HG02588 (cell line): Measurements from ENCODE around the gene CACNA2D3.

Source experiments
- ATAC-seq: cut with Tn5 transposase; IDR thresholded peaks from one replicate; pipeline ENCODE4 v1.9.1; 2021; ENCODE audit warnings: mild to moderate bottlenecking, moderate library complexity; ENCODE audit not compliant: unreplicated experiment

The CACNA2D3 gene

GRCh38 chr3:55012091-55012490 is 889.7 kb downstream of the CACNA2D3 start:
- ATAC-seq = no peak

DNA sequence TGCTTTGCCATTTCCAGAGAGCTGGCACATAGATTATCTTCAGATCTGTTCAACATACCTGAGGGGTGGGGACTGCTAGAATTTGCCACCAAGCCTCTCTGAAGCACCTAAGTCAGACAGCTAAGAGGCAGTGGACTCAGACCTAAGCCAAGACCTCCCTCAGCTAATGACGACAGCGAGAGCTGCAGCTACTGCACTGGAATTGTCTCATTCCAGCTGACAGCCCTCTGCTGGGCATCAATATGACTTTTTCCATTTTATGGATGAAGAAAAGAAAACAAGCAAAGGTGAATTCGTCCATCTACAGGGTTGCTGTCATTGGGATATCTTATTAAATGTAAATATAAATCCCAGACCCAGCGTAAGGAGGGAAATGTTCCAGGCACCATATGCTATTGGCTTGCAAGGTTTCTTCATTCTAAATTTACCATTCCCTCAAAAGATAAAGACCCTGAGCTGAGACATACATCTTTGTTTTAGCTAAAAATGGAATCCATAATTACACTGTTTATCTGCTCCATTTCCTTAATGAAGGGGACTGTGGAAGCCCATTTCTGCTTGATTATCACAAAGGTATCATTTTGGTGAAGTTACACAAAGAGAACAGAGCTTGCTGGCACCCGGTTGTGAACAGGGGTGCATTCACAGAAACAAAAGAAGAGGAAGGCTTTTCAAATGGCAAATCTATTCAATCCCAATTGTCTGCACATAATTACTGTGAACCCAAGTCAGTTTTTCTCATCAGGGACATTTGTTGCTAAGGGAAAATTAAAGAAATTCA is 891.0 kb downstream of the CACNA2D3 start:
- ATAC-seq = no peak

- no peak for ATAC-seq
These were observed 891.7 kb downstream of the CACNA2D3 start for GRCh38 chr3:55014081-55014480.

DNA sequence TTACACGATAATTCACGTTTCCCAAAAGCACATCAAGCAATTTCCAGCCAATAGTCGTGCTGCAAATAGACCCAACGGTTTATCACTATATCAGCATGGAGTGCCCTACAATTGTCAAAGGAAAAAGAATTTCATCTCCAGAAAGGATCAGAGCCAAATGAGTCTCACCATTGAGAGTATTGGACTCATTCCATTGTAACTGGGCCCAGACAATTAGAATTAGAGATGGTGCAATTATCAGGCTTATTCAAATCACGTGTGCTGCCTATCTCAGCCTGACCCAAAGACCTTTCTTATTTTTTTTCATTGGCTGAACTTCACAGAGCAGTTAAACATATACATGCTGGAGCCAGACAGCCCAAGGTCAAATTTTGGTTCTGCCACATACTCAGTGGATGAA is 892.6 kb downstream of the CACNA2D3 start:
- ATAC-seq = no peak

- ATAC-seq = no peak
These were observed 895.5 kb downstream of the CACNA2D3 start for GRCh38 chr3:55017876-55018275.

DNA sequence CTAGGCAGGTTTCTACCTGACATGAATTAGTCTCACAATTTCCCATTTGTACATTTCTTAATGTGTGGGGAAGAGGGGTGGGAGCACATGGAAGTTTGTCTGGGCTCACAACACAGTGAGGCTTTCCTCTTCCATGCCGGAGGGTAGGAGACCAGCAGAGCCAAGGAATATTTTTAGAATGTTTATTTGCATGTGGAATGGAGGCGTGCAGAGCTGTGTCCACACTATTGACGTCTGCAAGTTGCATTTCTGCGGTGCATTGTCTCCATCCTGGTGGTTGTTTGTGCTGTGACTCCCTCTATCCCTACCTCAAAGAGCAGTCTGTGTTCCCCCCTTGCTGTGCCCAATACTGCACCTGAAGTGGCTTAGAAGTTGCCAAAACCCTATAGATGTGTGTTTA is 908.6 kb downstream of the CACNA2D3 start:
- ATAC-seq = no peak

- ATAC-seq = no peak
These were observed 914.7 kb downstream of the CACNA2D3 start for GRCh38 chr3:55036883-55037577.

DNA sequence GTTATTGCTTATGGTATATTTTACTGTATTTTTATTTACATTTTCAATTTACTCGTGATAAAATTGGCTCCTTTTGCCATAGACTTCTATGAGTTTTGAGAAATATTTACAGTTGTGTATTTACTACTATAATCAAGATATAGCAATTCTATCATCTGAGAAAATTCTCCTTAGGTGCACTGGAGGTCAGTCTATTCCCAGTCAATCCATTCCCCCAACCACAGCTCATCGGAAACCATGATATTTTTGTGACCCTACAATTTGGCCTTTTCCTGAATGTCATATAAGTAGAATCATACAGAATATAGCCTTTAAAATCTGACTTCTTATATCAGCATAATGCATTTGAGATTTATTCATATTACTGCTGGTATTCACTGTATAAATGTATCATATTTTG is 920.2 kb downstream of the CACNA2D3 start:
- no peak for ATAC-seq

DNA sequence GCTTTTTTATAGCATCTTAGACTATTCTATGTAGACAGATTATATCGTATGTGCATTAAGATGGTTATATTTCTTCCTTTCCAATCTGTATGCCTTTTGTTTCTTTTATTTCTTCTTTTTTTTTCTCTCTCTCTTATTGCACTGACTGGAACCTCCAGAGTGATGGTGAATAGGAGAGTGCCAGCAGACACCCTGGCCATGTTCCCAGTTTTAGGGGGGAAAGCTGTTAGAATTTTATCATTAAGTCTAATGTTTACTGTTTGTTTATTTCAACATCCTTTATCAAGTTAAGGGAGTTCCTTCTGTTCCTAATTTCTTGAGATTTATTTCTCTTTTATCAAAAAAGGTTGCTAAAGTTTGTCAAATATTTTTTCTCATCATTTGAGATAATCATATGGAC is 922.1 kb downstream of the CACNA2D3 start:
- ATAC-seq = no peak

- ATAC-seq = no peak
These were observed 936.8 kb downstream of the CACNA2D3 start for GRCh38 chr3:55059027-55059629.

DNA sequence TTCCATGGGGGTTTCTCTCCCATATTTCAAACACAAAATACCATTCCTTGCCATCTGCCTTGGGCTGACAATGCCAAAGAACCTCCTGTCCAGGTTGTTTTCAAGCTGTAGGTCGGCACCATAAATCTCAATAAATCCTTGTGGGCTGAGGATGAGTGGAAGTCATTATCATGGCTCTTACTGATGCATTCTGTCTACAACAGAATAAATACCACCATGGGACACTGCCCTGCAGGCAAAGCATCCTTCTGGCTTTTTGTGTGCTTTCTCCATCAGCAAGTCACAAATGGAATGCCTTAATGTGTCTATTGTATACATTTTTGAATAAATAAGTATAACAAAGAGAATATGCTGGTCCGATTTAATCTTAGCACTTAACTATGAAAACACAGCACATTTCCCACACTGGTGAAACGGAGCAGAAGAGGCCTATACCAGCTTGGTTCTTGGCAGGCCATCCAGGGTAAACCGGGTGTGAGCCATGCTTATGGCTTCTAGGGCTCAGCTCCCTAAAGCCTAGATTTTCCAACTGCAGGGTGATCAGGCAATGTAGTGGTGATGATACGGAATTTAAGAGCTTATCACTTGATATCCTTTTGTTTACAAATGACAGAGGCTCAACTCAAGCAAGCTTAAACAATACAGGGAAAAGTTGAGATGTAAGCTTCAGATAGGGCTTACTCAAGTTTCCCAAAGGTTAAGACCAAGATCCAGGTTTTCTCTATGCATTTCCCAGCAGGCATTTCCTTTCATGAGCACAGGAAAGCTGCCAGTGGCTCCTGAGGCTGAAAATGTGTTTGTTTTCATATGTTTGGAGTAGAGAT is 938.8 kb downstream of the CACNA2D3 start:
- ATAC-seq = no peak

GRCh38 chr3:55061720-55062034 is 939.3 kb downstream of the CACNA2D3 start:
- ATAC-seq = no peak

DNA sequence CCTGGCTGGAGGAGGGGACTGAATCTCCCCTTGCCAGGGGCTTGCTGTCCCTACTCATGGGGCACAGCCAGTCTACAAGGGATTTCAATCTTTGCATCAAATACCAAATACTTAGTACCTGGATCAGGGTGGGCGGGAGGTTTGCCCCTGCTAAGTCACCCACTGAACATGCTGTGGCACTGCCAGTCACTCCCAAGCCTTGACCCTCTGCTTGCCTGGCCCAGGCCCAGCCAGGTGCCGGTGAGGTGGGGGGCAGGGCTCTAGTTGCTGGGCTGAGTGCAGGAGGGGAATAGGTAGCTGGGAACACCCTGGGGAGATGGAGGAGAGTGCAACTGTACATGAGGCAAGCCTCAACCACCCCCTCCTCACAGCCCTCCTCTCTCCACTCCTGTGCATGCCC is 941.8 kb downstream of the CACNA2D3 start:
- ATAC-seq = no peak

DNA sequence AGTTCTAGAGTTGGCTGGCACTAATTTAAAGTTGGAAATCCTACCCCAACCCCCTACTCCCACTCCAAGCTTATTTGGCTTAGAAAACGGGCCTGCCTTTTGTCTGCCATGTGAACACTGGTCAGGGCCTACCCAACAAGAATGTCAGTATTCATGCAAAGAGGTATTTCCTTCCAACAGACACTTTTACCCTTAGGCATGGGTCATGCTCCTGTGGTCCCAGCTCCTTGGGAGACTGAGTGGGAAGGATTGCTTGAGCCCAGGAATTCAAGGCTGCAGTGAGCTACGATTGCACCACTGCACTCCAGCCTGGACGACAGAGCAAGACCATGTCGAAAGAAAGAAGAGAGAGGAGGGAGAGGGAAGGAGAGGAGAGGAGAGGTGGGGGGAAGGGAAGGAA is 943.0 kb downstream of the CACNA2D3 start:
- no peak for ATAC-seq

- no peak for ATAC-seq
These were observed 944.2 kb downstream of the CACNA2D3 start for GRCh38 chr3:55066551-55067047.

- no peak for ATAC-seq
These were observed 947.6 kb downstream of the CACNA2D3 start for GRCh38 chr3:55069950-55070349.

GRCh38 chr3:55074796-55075195 is 952.4 kb downstream of the CACNA2D3 start:
- no peak for ATAC-seq

GRCh38 chr3:55075846-55076245 is 953.5 kb downstream of the CACNA2D3 start:
- ATAC-seq = no peak

DNA sequence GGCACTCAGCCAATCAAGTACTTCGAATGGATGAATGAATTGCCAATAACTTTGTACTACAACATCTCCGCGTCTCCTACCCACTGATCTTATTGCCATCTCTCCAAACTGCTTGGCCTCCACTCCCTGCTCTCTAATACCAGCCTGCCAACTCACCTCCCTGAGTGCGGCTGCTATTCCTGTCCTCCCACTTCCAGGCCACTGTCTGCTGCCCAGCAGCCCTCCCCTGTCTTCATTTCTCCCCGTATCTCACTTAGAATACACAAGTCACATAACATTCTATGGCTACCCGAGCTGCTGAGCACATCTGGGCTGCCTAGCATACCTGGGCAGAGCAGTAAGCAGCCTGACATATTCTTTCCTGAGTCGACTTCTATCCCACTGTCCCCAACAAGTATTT is 955.4 kb downstream of the CACNA2D3 start:
- ATAC-seq = no peak

GRCh38 chr3:55078876-55079275 is 956.5 kb downstream of the CACNA2D3 start:
- ATAC-seq = no peak

DNA sequence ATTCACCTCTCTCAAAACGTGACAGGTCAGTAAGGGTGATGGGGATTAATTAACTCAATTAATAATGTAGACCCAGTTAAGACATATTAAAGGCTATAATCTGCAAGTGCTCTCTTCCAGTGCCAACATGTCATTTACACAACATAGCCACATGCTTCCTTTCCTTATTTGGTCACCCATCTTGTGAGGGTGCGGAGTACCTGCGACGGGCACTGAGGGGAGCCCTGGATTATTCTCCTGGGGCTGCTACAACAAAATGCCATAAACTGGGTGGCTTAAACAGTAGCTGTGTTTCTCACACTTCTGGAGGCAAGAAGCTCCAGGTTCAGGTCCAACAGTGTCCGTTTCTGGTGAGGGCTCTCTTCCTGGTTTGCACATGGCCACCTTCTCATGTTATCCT is 962.9 kb downstream of the CACNA2D3 start:
- ATAC-seq = no peak
